K562 (cell line): Measurements from ENCODE around the gene DIP2C.

ENCODE experiments used
- PRDM10 ChIP-seq: fragments of 450-650 bp; IDR thresholded peaks from 2 replicates; pipeline ENCODE4 v1.6.1; 2018; ENCODE audit not compliant: partially characterized antibody
- WHSC1 ChIP-seq: IDR thresholded peaks from one replicate; pipeline ENCODE4 v1.6.1; 2012; ENCODE audit warnings: low read length, control low read depth, inconsistent platforms
- ZNF324 ChIP-seq: fragments of 250-450 bp; sonication (Bioruptor Pico); IDR thresholded peaks from 2 replicates; pipeline ENCODE4 v1.4.0; 2020; ENCODE audit warnings: mild to moderate bottlenecking
- TF ChIP-seq, protein P1 (sequence below), 2 experiments: IDR thresholded peaks in 1 of 2; conservative IDR thresholded peaks in 1 of 2; 2 replicates each; pipeline ENCODE4 v1.6.1; 2016; ENCODE audit warnings: low read depth in 2 of 2, mild to moderate bottlenecking in 1 of 2, missing compliant biosample characterization in 1 of 2, missing genetic modification characterization in 1 of 2, moderate library complexity in 1 of 2

- TF ChIP-seq, protein P1, sequence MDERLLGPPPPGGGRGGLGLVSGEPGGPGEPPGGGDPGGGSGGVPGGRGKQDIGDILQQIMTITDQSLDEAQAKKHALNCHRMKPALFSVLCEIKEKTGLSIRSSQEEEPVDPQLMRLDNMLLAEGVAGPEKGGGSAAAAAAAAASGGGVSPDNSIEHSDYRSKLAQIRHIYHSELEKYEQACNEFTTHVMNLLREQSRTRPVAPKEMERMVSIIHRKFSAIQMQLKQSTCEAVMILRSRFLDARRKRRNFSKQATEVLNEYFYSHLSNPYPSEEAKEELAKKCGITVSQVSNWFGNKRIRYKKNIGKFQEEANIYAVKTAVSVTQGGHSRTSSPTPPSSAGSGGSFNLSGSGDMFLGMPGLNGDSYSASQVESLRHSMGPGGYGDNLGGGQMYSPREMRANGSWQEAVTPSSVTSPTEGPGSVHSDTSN (CRISPR knock-in tag; IDR thresholded peaks at IDR 0.05; ENCODE audit: low read depth) = no peak
- TF ChIP-seq, protein P1 (tag; conservative IDR thresholded peaks at IDR 0.05; ENCODE audit: low read depth) = no peak
- TF ChIP-seq WHSC1 = no peak
- TF ChIP-seq ZNF324 = no peak
- no peak for TF ChIP-seq PRDM10
These were observed 300.1 kb downstream of the DIP2C start for GRCh38 chr10:389261-389790.
